IMR-90 (cell line): ENCODE data around the gene DNPH1. TPM values are rescaled to one million over a fixed set of nuclear protein-coding genes. Genes with fewer than 3 reads are reported as not detected.

Experiments
- ATAC-seq: fragments of 200-7000 bp; cut with Tn5 transposase; 2 replicates; pipeline ENCODE4 v1.9.1; 2020; ENCODE audit warnings: low read depth, mild to moderate bottlenecking, moderate library complexity
- BruUV-seq: library from RNA; stranded (reverse); fragments of 400-500 nt; replicated peaks from 2 replicates; lab custom pipeline; 2021; lab: Mats Ljungman, UMichigan
- CTCF ChIA-PET: fragments of 300-600 bp; formaldehyde crosslinking; extraction: SDS; loops from one replicate; lab custom pipeline; 2021; ENCODE audit warnings: antibody characterized with exemption; lab: Yijun Ruan, JAX
- POLR2A ChIA-PET: fragments of 300-600 bp; sonication (Branson Sonifier 250); formaldehyde crosslinking; loops from one replicate; lab custom pipeline; 2022; ENCODE audit warnings: antibody characterized with exemption; ENCODE audit not compliant: unreplicated experiment; lab: Charles Lee
- DNase-seq: peaks from one replicate; pipeline ENCODE4 v3.0.0; 2013
- H2AFZ ChIP-seq: replicated peaks from 2 replicates; pipeline ENCODE3; 2013; ENCODE audit warnings: low read length, mild to moderate bottlenecking; ENCODE audit not compliant: poor library complexity
- H2AK5ac ChIP-seq: 2 replicates; pipeline ENCODE4 v1.6.1; 2013; ENCODE audit warnings: low read depth, low read length, inconsistent platforms
- H2AK9ac ChIP-seq: replicated peaks from 2 replicates; pipeline ENCODE3; 2013; ENCODE audit warnings: mild to moderate bottlenecking, low read depth, low read length, moderate library complexity; ENCODE audit not compliant: poor library complexity
- H2BK120ac ChIP-seq: 2 replicates; pipeline ENCODE4 v1.6.1; 2013; ENCODE audit warnings: low read depth, low read length, inconsistent platforms
- H2BK15ac ChIP-seq: 3 replicates; pipeline ENCODE4 v1.6.1; 2013; ENCODE audit warnings: low read depth, low read length, inconsistent platforms
- H2BK20ac ChIP-seq: 2 replicates; pipeline ENCODE4 v1.6.1; 2013; ENCODE audit warnings: low read depth, mild to moderate bottlenecking, inconsistent platforms, low read length, moderate library complexity
- H2BK5ac ChIP-seq: 2 replicates; pipeline ENCODE4 v1.6.1; 2013; ENCODE audit warnings: mild to moderate bottlenecking, low read depth, low read length, inconsistent platforms; ENCODE audit not compliant: poor library complexity, severe bottlenecking
- H3K14ac ChIP-seq: replicated peaks from 2 replicates; pipeline ENCODE4 v1.6.1; 2013; ENCODE audit warnings: low read depth, low read length, inconsistent platforms
- H3K18ac ChIP-seq: 2 replicates; pipeline ENCODE4 v1.6.1; 2013; ENCODE audit warnings: low read depth, low read length, control low read depth
- H3K23ac ChIP-seq: 2 replicates; pipeline ENCODE4 v1.6.1; 2013; ENCODE audit warnings: low read depth, low read length, inconsistent platforms
- H3K27ac ChIP-seq: 2 replicates; pipeline ENCODE4 v1.5.1; 2013; ENCODE audit warnings: mild to moderate bottlenecking, control low read depth, low read length; ENCODE audit not compliant: insufficient read depth
- H3K27me3 ChIP-seq: 2 replicates; pipeline ENCODE4 v1.6.1; 2013; ENCODE audit warnings: low read length; ENCODE audit not compliant: control insufficient read depth, insufficient read depth
- H3K36me3 ChIP-seq: 2 replicates; pipeline ENCODE4 v1.6.1; 2013; ENCODE audit warnings: low read length, mixed read lengths; ENCODE audit not compliant: control insufficient read depth, insufficient read depth
- H3K4ac ChIP-seq: 2 replicates; pipeline ENCODE4 v1.6.1; 2013; ENCODE audit warnings: low read depth, low read length, inconsistent platforms
- H3K4me1 ChIP-seq: 2 replicates; pipeline ENCODE4 v1.6.1; 2013; ENCODE audit warnings: low read length, mixed read lengths; ENCODE audit not compliant: control insufficient read depth, insufficient read depth
- H3K4me2 ChIP-seq: 2 replicates; pipeline ENCODE4 v1.6.1; 2013; ENCODE audit warnings: low read depth, mild to moderate bottlenecking, control low read depth, low read length, moderate library complexity
- H3K4me3 ChIP-seq: 2 replicates; pipeline ENCODE4 v1.5.1; 2013; ENCODE audit warnings: low read depth, mild to moderate bottlenecking, control low read depth, low read length, moderate library complexity; ENCODE audit not compliant: insufficient read depth
- H3K56ac ChIP-seq: 2 replicates; pipeline ENCODE4 v1.6.1; 2013; ENCODE audit warnings: low read length, inconsistent platforms; ENCODE audit not compliant: insufficient read depth; ENCODE audit errors: extremely low read depth
- H3K79me1 ChIP-seq, 2 experiments: 2 replicates each; pipeline ENCODE4 v1.6.1; 2013; ENCODE audit warnings: low read length in 2 of 2, inconsistent platforms in 1 of 2, low read depth in 1 of 2
- H3K9ac ChIP-seq: 2 replicates; pipeline ENCODE4 v1.6.1; 2013; ENCODE audit warnings: low read depth, low read length, control low read depth
- H3K9me1 ChIP-seq: 2 replicates; pipeline ENCODE4 v1.6.1; 2013; ENCODE audit warnings: low read length, inconsistent platforms; ENCODE audit not compliant: insufficient read depth
- H3K9me3 ChIP-seq: 2 replicates; pipeline ENCODE4 v1.6.1; 2013; ENCODE audit warnings: low read length; ENCODE audit not compliant: control insufficient read depth, insufficient read depth
- H4K20me1 ChIP-seq: 2 replicates; pipeline ENCODE4 v1.6.1; 2013; ENCODE audit warnings: low read length, inconsistent platforms; ENCODE audit not compliant: insufficient read depth
- H4K5ac ChIP-seq: 2 replicates; pipeline ENCODE4 v1.6.1; 2013; ENCODE audit warnings: mild to moderate bottlenecking, low read depth, low read length, control low read depth
- H4K8ac ChIP-seq, 2 experiments: 2 replicates each; pipeline ENCODE4 v1.6.1; 2013; ENCODE audit warnings: low read depth in 2 of 2, low read length in 2 of 2, control low read depth in 1 of 2, inconsistent platforms in 1 of 2
- H4K91ac ChIP-seq: 2 replicates; pipeline ENCODE4 v1.6.1; 2013; ENCODE audit warnings: low read depth, low read length, inconsistent platforms; ENCODE audit not compliant: insufficient read depth
- BHLHE40 ChIP-seq: fragments of 150-350 bp; IDR thresholded peaks from 2 replicates; pipeline ENCODE4 v1.6.1; 2016; ENCODE audit warnings: mild to moderate bottlenecking, low read depth, low read length
- CEBPB ChIP-seq: IDR thresholded peaks from 2 replicates; pipeline ENCODE4 v1.6.1; 2012; ENCODE audit warnings: low read depth, low read length, improper control_type of control experiment
- CHD1 ChIP-seq: IDR thresholded peaks from 2 replicates; pipeline ENCODE4 v1.6.1; 2012; ENCODE audit warnings: low read depth, low read length, improper control_type of control experiment
- FOS ChIP-seq: fragments of 150-350 bp; IDR thresholded peaks from 2 replicates; pipeline ENCODE4 v1.6.1; 2016; ENCODE audit warnings: low read depth, low read length
- MAFK ChIP-seq: IDR thresholded peaks from 2 replicates; pipeline ENCODE4 v1.6.1; 2012; ENCODE audit warnings: low read depth, low read length, improper control_type of control experiment
- MAZ ChIP-seq: IDR thresholded peaks from 2 replicates; pipeline ENCODE4 v1.6.1; 2012; ENCODE audit warnings: low read depth, mild to moderate bottlenecking, low read length, improper control_type of control experiment, moderate library complexity, borderline replicate concordance
- MXI1 ChIP-seq: IDR thresholded peaks from 2 replicates; pipeline ENCODE4 v1.6.1; 2012; ENCODE audit warnings: low read depth, mild to moderate bottlenecking, low read length, moderate library complexity, borderline replicate concordance
- NFE2L2 ChIP-seq: fragments of 150-350 bp; IDR thresholded peaks from 2 replicates; pipeline ENCODE4 v1.6.1; 2016; ENCODE audit warnings: low read depth, mild to moderate bottlenecking, low read length
- POLR2A ChIP-seq: IDR thresholded peaks from 2 replicates; pipeline ENCODE4 v1.6.1; 2012; ENCODE audit warnings: mild to moderate bottlenecking, low read depth, low read length
- RAD21 ChIP-seq: IDR thresholded peaks from 2 replicates; pipeline ENCODE4 v1.6.1; 2012; ENCODE audit warnings: low read length, improper control_type of control experiment
- RCOR1 ChIP-seq: IDR thresholded peaks from 2 replicates; pipeline ENCODE4 v1.6.1; 2012; ENCODE audit warnings: mild to moderate bottlenecking, low read length, improper control_type of control experiment; ENCODE audit not compliant: insufficient replicate concordance
- RFX5 ChIP-seq: IDR thresholded peaks from 2 replicates; pipeline ENCODE4 v1.8.0; 2012; ENCODE audit warnings: low read depth, mild to moderate bottlenecking, low read length, moderate library complexity
- SMC3 ChIP-seq: fragments of 150-350 bp; IDR thresholded peaks from 2 replicates; pipeline ENCODE4 v1.6.1; 2016; ENCODE audit warnings: low read depth, mild to moderate bottlenecking, antibody characterized with exemption, low read length, moderate library complexity
- WGBS, 2 experiments: methylation state at CpG; one replicate each; pipeline versions ENCODE4 v1.1.5 to v1.1.7; 2013; ENCODE audit warnings: missing lambda C conversion rate in 2 of 2; ENCODE audit not compliant: insufficient read length in 1 of 2; ENCODE audit errors: extremely low coverage in 2 of 2; 5-methylcytosine and 5-hydroxymethylcytosine counted together
- dilution Hi-C: fragments of 300-500 bp; cut with HindIII; formaldehyde crosslinking; loops from one replicate; pipeline ENCODE4 v1.14.3; 2018; ENCODE audit warnings: low sequenced_read_pairs; ENCODE audit not compliant: unreplicated experiment
- in situ Hi-C: fragments of 300-500 bp; cut with MboI; formaldehyde crosslinking; loops from 3 replicates; pipeline ENCODE4 v1.14.3; 2019; ENCODE audit warnings: low sequenced_read_pairs, inconsistent platforms, mixed read lengths
- intact Hi-C: fragments of 100-400 bp; cut with micrococcal nuclease; formaldehyde crosslinking; loops from 2 replicates; pipeline ENCODE4 v1.10.0; 2022
- polyA plus RNA-seq, 3 experiments: library from polyadenylated mRNA; depleted of rRNA; stranded (reverse); fragments of >200 nt; gene quantifications; 2 replicates each; pipeline ENCODE4 v1.2.3, GENCODE V29; 2012; ENCODE audit warnings: low replicate concordance in 1 of 3
- total RNA-seq: library from RNA; depleted of rRNA; stranded (reverse); fragments of >200 nt; gene quantifications from 2 replicates; pipeline ENCODE4 v1.2.3, GENCODE V29; 2012
- TF ChIP-seq, protein P1 (sequence below): fragments of 150-350 bp; IDR thresholded peaks from 2 replicates; pipeline ENCODE4 v1.6.1; 2016; ENCODE audit warnings: low read depth, mild to moderate bottlenecking, low read length, moderate library complexity, borderline replicate concordance
- TF ChIP-seq, protein P2 (sequence below): conservative IDR thresholded peaks from 2 replicates; pipeline ENCODE4 v1.5.1; 2012; ENCODE audit warnings: mild to moderate bottlenecking, low read depth, low read length, improper control_type of control experiment
- TF ChIP-seq, protein P3 (sequence below): fragments of 150-350 bp; IDR thresholded peaks from 2 replicates; pipeline ENCODE4 v1.6.1; 2017; ENCODE audit warnings: mild to moderate bottlenecking, antibody characterized with exemption, low read length, low read depth

Gene DNPH1
- total and polyA plus RNA-seq, 2 of the 4 experiments (the other 2 are of a cell fraction): 19.0 to 47.8 TPM

DNA sequence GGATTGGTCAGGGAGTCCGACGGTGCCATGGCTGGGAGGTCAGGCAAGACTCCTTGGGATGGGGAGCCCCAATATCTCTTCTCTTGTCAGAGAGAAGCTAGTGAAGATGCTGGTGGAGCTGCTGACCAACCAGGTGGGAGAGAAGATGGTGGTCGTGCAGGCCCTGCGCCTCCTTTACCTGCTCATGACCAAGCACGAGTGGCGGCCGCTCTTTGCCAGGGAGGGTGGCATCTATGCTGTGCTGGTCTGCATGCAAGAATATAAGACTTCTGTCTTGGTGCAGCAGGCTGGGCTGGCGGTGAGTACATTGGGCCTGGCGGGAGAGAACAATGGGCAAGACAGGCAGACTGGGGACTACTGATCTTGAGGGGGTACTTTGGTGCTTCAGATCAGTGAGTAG, 36.4 kb downstream of the DNPH1 start:
- H3K9ac ChIP-seq: no peak overlapping the region
- H3K18ac ChIP-seq: no peak overlapping the region
- H3K23ac ChIP-seq: no peak overlapping the region
- no TSS peak for BruUV-seq
- H3K9me1 ChIP-seq: no peaks in the 10 kb centered on the region
- H4K5ac ChIP-seq: no peak overlapping the region
- dilution Hi-C loops: no loop called here
- H4K20me1 ChIP-seq: no peaks in the 10 kb centered on the region
- H3K4ac ChIP-seq: no peak overlapping the region
- ATAC-seq (no peak), DNase-seq (no peak)
- H3K4me3 ChIP-seq: no peak overlapping the region
- no peak overlapping the region for H2AFZ ChIP-seq
- H2AK9ac ChIP-seq: no peak overlapping the region
- no peaks in the 10 kb centered on the region for H3K9me3 ChIP-seq
- H3K56ac ChIP-seq: no peak overlapping the region
- peaks cover 45% of the 10 kb centered on the region for H3K36me3 ChIP-seq
- H3K27ac ChIP-seq: no peak overlapping the region
- TF ChIP-seq CEBPB (no peak), POLR2A (no peak), SMC3 (no peak), NFE2L2 (no peak), MAZ (no peak), RFX5 (no peak), BHLHE40 (no peak), RAD21 (no peak), RCOR1 (no peak), MXI1 (no peak), CHD1 (no peak), MAFK (no peak), FOS (no peak)
- TF ChIP-seq, protein P1, sequence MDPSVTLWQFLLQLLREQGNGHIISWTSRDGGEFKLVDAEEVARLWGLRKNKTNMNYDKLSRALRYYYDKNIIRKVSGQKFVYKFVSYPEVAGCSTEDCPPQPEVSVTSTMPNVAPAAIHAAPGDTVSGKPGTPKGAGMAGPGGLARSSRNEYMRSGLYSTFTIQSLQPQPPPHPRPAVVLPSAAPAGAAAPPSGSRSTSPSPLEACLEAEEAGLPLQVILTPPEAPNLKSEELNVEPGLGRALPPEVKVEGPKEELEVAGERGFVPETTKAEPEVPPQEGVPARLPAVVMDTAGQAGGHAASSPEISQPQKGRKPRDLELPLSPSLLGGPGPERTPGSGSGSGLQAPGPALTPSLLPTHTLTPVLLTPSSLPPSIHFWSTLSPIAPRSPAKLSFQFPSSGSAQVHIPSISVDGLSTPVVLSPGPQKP: no peak
- TF ChIP-seq, protein P2, sequence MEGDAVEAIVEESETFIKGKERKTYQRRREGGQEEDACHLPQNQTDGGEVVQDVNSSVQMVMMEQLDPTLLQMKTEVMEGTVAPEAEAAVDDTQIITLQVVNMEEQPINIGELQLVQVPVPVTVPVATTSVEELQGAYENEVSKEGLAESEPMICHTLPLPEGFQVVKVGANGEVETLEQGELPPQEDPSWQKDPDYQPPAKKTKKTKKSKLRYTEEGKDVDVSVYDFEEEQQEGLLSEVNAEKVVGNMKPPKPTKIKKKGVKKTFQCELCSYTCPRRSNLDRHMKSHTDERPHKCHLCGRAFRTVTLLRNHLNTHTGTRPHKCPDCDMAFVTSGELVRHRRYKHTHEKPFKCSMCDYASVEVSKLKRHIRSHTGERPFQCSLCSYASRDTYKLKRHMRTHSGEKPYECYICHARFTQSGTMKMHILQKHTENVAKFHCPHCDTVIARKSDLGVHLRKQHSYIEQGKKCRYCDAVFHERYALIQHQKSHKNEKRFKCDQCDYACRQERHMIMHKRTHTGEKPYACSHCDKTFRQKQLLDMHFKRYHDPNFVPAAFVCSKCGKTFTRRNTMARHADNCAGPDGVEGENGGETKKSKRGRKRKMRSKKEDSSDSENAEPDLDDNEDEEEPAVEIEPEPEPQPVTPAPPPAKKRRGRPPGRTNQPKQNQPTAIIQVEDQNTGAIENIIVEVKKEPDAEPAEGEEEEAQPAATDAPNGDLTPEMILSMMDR: no peak
- TF ChIP-seq, protein P3, sequence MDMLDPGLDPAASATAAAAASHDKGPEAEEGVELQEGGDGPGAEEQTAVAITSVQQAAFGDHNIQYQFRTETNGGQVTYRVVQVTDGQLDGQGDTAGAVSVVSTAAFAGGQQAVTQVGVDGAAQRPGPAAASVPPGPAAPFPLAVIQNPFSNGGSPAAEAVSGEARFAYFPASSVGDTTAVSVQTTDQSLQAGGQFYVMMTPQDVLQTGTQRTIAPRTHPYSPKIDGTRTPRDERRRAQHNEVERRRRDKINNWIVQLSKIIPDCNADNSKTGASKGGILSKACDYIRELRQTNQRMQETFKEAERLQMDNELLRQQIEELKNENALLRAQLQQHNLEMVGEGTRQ: no peak
- no peak overlapping the region for H2BK120ac ChIP-seq
- no peak overlapping the region for H2BK20ac ChIP-seq
- no peak overlapping the region for H3K4me2 ChIP-seq
- no peaks in the 10 kb centered on the region for H3K4me1 ChIP-seq
- peaks cover 0 to 3% of the 10 kb centered on the region in 2 experiments; a peak in 1 of 4 replicates for H3K79me1 ChIP-seq
- H2BK5ac ChIP-seq: no peak overlapping the region
- no peak overlapping the region for H4K91ac ChIP-seq
- H4K8ac ChIP-seq: no peak overlapping the region
- ChIA-PET CTCF (no interaction called here), POLR2A (no interaction called here)
- in situ Hi-C loops: no loop called here
- H3K14ac ChIP-seq: no peak overlapping the region
- intact Hi-C loops: no loop called here
- no peak overlapping the region for H2AK5ac ChIP-seq
- no peaks in the 10 kb centered on the region for H3K27me3 ChIP-seq
- 100% methylated on average over 2 of the region's 9 CpGs; no CpG with 5 or more reads in 1 of the 2 experiments for WGBS, 2 experiments
- no peak overlapping the region for H2BK15ac ChIP-seq
